RCC 7860 (cell line): Measurements from ENCODE around the gene SPATA2.
"Not testable (repeated sequence)": the region's sequence is repeated elsewhere in the genome, so short reads cannot be mapped to it uniquely, and the experiment has no call there.

Experiments used
- DNase-seq: peaks from one replicate; pipeline ENCODE4 v3.0.0-alpha.2; 2015; ENCODE audit warnings: low spot score
- FAIRE-seq: peaks from 2 replicates; lab custom pipeline; 2012; peaks lifted over from hg19 to GRCh38; lab: Jason Lieb, UNC

SPATA2 gene

GRCh38 chr20:49905415-49906091, 9.8 kb downstream of the SPATA2 start:
- no peak for FAIRE-seq

GRCh38 chr20:49904440-49905214, 10.7 kb downstream of the SPATA2 start:
- FAIRE-seq (no peak), DNase-seq (no peak)

More at GRCh38 chr20:49905415-49906091, 9.8 kb downstream of the SPATA2 start:
- no peak for DNase-seq

- no peak for FAIRE-seq
- DNase-seq, result no peak
Observed at GRCh38 chr20:49901588-49901987, 13.7 kb downstream of the SPATA2 start.

- FAIRE-seq, result no peak
- no peak for DNase-seq
Observed at GRCh38 chr20:49899541-49900383, 15.6 kb downstream of the SPATA2 start.

GRCh38 chr20:49896204-49896603, 19.1 kb downstream of the SPATA2 start:
- FAIRE-seq (no peak), DNase-seq (no peak)

- DNase-seq, FAIRE-seq: not testable (repeated sequence)
Observed at GRCh38 chr20:49895474-49896093, 19.7 kb downstream of the SPATA2 start.

- no peak for DNase-seq
- no peak for FAIRE-seq
Observed at GRCh38 chr20:49894073-49894470, 21.3 kb downstream of the SPATA2 start.

- DNase-seq, result no peak
- FAIRE-seq, result no peak
Observed at GRCh38 chr20:49893242-49894072, 21.9 kb downstream of the SPATA2 start.

GRCh38 chr20:49892817-49893216, 22.5 kb downstream of the SPATA2 start:
- DNase-seq (no peak), FAIRE-seq (no peak)

- no peak for DNase-seq
- FAIRE-seq, result no peak
Observed at GRCh38 chr20:49892260-49892659, 23.1 kb downstream of the SPATA2 start.

- DNase-seq (no peak), FAIRE-seq (no peak)
Observed at GRCh38 chr20:49891476-49892110, 23.7 kb downstream of the SPATA2 start.

- no peak for DNase-seq
Observed at GRCh38 chr20:49890471-49891361, 24.6 kb downstream of the SPATA2 start.

GRCh38 chr20:49889935-49890333, 25.4 kb downstream of the SPATA2 start:
- DNase-seq (no peak), FAIRE-seq (no peak)

More at GRCh38 chr20:49890471-49891361, 24.6 kb downstream of the SPATA2 start:
- FAIRE-seq, result no peak

GRCh38 chr20:49889001-49889934, 26.1 kb downstream of the SPATA2 start:
- FAIRE-seq, result no peak

GRCh38 chr20:49888212-49889000, 26.9 kb downstream of the SPATA2 start:
- peak; percentile 95 for DNase-seq
- peak; percentile 95 for FAIRE-seq

More at GRCh38 chr20:49889001-49889934, 26.1 kb downstream of the SPATA2 start:
- no peak for DNase-seq
